Measurements from ENCODE around the gene RAD23B. TPM values are rescaled to one million over a fixed set of nuclear protein-coding genes. Genes with fewer than 3 reads are reported as not detected.

Gene RAD23B
- total RNA-seq (100 to 1,000 TPM in 6 of 9 donors, 10 to 100 TPM in 3; 84.4 to 144 (median 105) TPM), polyA plus RNA-seq (100 to 1,000 TPM in 1 of 2 donors, 10 to 100 TPM in 1; 39.8 to 111 TPM)
- long read RNA-seq, donor 1, full-length matches to known transcripts, result 2 of 8 reads
- long read RNA-seq, donor 1, partial matches to known transcripts, result 2 of 8 reads
- long read RNA-seq, donor 1, other reads (novel, unspliced or antisense), result 4 of 8 reads
- long read RNA-seq, donor 2, partial matches to known transcripts, result 0 of 14 reads
- long read RNA-seq, donor 2, other reads (novel, unspliced or antisense), result 14 of 14 reads
- long read RNA-seq, donor 3, full-length matches to known transcripts, result 1 of 7 reads
- long read RNA-seq, donor 3, partial matches to known transcripts, result 0 of 7 reads
- long read RNA-seq, donor 3, other reads (novel, unspliced or antisense), result 6 of 7 reads

GRCh38 chr9:107282759-107283622 lies at the start of gene RAD23B:
TSS of gene RAD23B (plus strand) at chr9:107283279. CDS start at chr9:107283630, 351 bp downstream.
- H3K9me3 ChIP-seq, result no peaks in the 10 kb centered on the region
- H3K4me3 ChIP-seq, result peak within 1 kb of the TSS; percentile 72 to 99 (median 90)
- intact Hi-C loops (cut with DNase I), result loop anchor here in 3 of 10 donors (5.0 to 10.0 kb wide), 4 partner anchors 39 to 59 kb away; no protein-coding TSS in a partner anchor
- H3K36me3 ChIP-seq, result no peaks in the 10 kb centered on the region
- no peaks in the 10 kb centered on the region for H3K27me3 ChIP-seq
- WGBS, 4 donors, result 0 to 1% (median 0%) methylated on average over 22 to 101 of the region's 101 CpGs
- peak within 1 kb of the TSS; percentile 97 to 100 (median 99) for H3K27ac ChIP-seq
- peaks cover 0 to 43% (median 24%) of the 10 kb centered on the region in 12 donors for H3K4me1 ChIP-seq
- ATAC-seq (peak; percentile 95 to 98 (median 97)), DNase-seq (peak; percentile 99 to 100 (median 99))
- TF ChIP-seq CTCF (IDR thresholded peaks at IDR 0.05) (no peak), POLR2A (IDR thresholded peaks at IDR 0.05) (peak in 1 of 2 donors; percentile 86)

GRCh38 chr9:107235765-107236442 lies 47.2 kb upstream of the RAD23B start:
- H3K36me3 ChIP-seq, result no peaks in the 10 kb centered on the region
- H3K27me3 ChIP-seq, result no peaks in the 10 kb centered on the region
- intact Hi-C loops (cut with DNase I), result loop anchor here in 2 of 10 donors (5.0 kb wide), 2 partner anchors 101 to 106 kb away; no protein-coding TSS in a partner anchor
- no peak for ATAC-seq
- H3K27ac ChIP-seq, result no peak overlapping the region
- WGBS, 4 donors, result 86 to 95% (median 91%) methylated on average over 3 of the region's 3 CpGs
- H3K4me1 ChIP-seq, result peaks cover 0 to 4% (median 0%) of the 10 kb centered on the region in 12 donors
- no peaks in the 10 kb centered on the region for H3K9me3 ChIP-seq
- DNase-seq, result no peak
- no peak overlapping the region for H3K4me3 ChIP-seq
- TF ChIP-seq POLR2A (IDR thresholded peaks at IDR 0.05) (no peak), CTCF (IDR thresholded peaks at IDR 0.05) (no peak)

GRCh38 chr9:107237873-107238272 lies 45.2 kb upstream of the RAD23B start:
- ATAC-seq, result no peak
- no peaks in the 10 kb centered on the region for H3K27me3 ChIP-seq
- no peak overlapping the region for H3K27ac ChIP-seq
- intact Hi-C loops (cut with DNase I), result loop anchor here in 5 of 10 donors (2.0 to 5.0 kb wide), 4 partner anchors 99 to 105 kb away; no protein-coding TSS in a partner anchor
- 88 to 93% (median 90%) methylated on average over 6 of the region's 6 CpGs for WGBS, 4 donors
- no peaks in the 10 kb centered on the region for H3K36me3 ChIP-seq
- no peak for TF ChIP-seq CTCF (IDR thresholded peaks at IDR 0.05)
- TF ChIP-seq POLR2A (IDR thresholded peaks at IDR 0.05), result no peak
- peaks cover 0 to 4% (median 0%) of the 10 kb centered on the region in 12 donors for H3K4me1 ChIP-seq
- no peak for DNase-seq
- H3K4me3 ChIP-seq, result no peak overlapping the region
- no peaks in the 10 kb centered on the region for H3K9me3 ChIP-seq

All from heart left ventricle (tissue), 16 donors.